K562 (cell line): ENCODE data around the gene FBLN2. TPM values are rescaled to one million over a fixed set of nuclear protein-coding genes. Genes with fewer than 3 reads are reported as not detected.

Experiments
- ATAC-seq: fragments of 200-7000 bp; cut with Tn5 transposase; 3 replicates; pipeline ENCODE4 v1.9.1; 2020; ENCODE audit warnings: moderate library complexity
- BruUV-seq: library from RNA; stranded (reverse); fragments of 400-500 nt; replicated peaks from 2 replicates; lab custom pipeline; 2021; lab: Mats Ljungman, UMichigan
- CTCF ChIA-PET: fragments of 300-600 bp; formaldehyde crosslinking; extraction: SDS; loops from one replicate; lab custom pipeline; 2021; ENCODE audit warnings: low intra/inter-chr PET ratio; lab: Yijun Ruan, JAX
- POLR2A ChIA-PET: fragments of 300-600, 350-650 bp; sonication (Branson Sonifier 250); formaldehyde crosslinking; extraction: SDS; loops from one replicate; lab custom pipeline; 2021; ENCODE audit warnings: antibody characterized with exemption, inconsistent platforms; lab: Yijun Ruan, JAX
- DNase-seq, 4 experiments: peaks; one replicate each; pipeline versions ENCODE4 v3.0.0 to v3.0.0-alpha.2; 2011 to 2018; ENCODE audit warnings: low spot score in 3 of 4, mixed read lengths in 3 of 4; ENCODE audit errors: extremely low read depth in 1 of 4
- FAIRE-seq: peaks from 2 replicates; lab custom pipeline; 2011; peaks lifted over from hg19 to GRCh38; lab: Jason Lieb, UNC
- H2AFZ ChIP-seq: 2 replicates; pipeline ENCODE4 v1.6.0; 2011; ENCODE audit warnings: low read depth, low read length, control low read depth, inconsistent platforms
- H3K27ac ChIP-seq: fragments of 200-600 bp; 3 replicates; pipeline ENCODE4 v1.8.0; 2011; ENCODE audit warnings: low read depth, mild to moderate bottlenecking, control low read depth, inconsistent platforms, low read length, moderate library complexity, mixed read lengths; ENCODE audit errors: extremely low read depth
- H3K27me3 ChIP-seq, 2 experiments: fragments of 300-600 bp in 1 of 2; 2 replicates in 1 of 2; 3 replicates in 1 of 2; pipeline versions ENCODE4 v1.6.0 to v1.8.0; 2011; ENCODE audit warnings: inconsistent platforms in 2 of 2, low read length in 2 of 2, mild to moderate bottlenecking in 1 of 2, mixed read lengths in 1 of 2, moderate library complexity in 1 of 2; ENCODE audit not compliant: control insufficient read depth in 2 of 2, insufficient read depth in 2 of 2
- H3K36me3 ChIP-seq: fragments of 300-600 bp; 3 replicates; pipeline ENCODE4 v1.8.0; 2011; ENCODE audit warnings: mild to moderate bottlenecking, low read length, inconsistent platforms; ENCODE audit not compliant: control insufficient read depth, insufficient read depth
- H3K4me1 ChIP-seq, 2 experiments: fragments of 200-600 bp in 1 of 2; replicated peaks in 1 of 2; 2 replicates in 1 of 2; 3 replicates in 1 of 2; pipeline versions ENCODE4 v1.5.1 to v1.8.0; 2011; ENCODE audit warnings: inconsistent platforms in 2 of 2, low read length in 2 of 2, mild to moderate bottlenecking in 1 of 2, mixed read lengths in 1 of 2, moderate library complexity in 1 of 2; ENCODE audit not compliant: control insufficient read depth in 2 of 2, insufficient read depth in 2 of 2
- H3K4me2 ChIP-seq: 2 replicates; pipeline ENCODE4 v1.6.1; 2011; ENCODE audit warnings: low read length, control low read depth, inconsistent platforms, mixed read lengths; ENCODE audit not compliant: insufficient read depth
- H3K4me3 ChIP-seq: fragments of 200-600 bp; sonication (generic), shearing (Covaris generic); 2 replicates; pipeline ENCODE4 v1.5.1; 2016; ENCODE audit warnings: control low read depth, inconsistent platforms
- H3K79me2 ChIP-seq: fragments of 200-600 bp; 3 replicates; pipeline ENCODE4 v1.8.0; 2011; ENCODE audit warnings: low read length, inconsistent platforms; ENCODE audit not compliant: control insufficient read depth, insufficient read depth
- H3K9ac ChIP-seq, 2 experiments: 2 replicates each; pipeline versions ENCODE4 v1.6.0 to v1.6.1; 2011; ENCODE audit warnings: low read depth in 2 of 2, low read length in 2 of 2, control low read depth in 1 of 2, inconsistent platforms in 1 of 2, mild to moderate bottlenecking in 1 of 2, mixed read lengths in 1 of 2; ENCODE audit not compliant: insufficient read depth in 1 of 2
- H3K9me1 ChIP-seq: one replicate; pipeline ENCODE4 v1.6.0; 2011; ENCODE audit warnings: inconsistent platforms, mild to moderate bottlenecking, low read length, moderate library complexity; ENCODE audit not compliant: control insufficient read depth, insufficient read depth
- H3K9me3 ChIP-seq: replicated peaks from 2 replicates; pipeline ENCODE4 v1.5.1; 2011; ENCODE audit warnings: low read depth, low read length, inconsistent platforms; ENCODE audit not compliant: control insufficient read depth, insufficient read depth
- H4K20me1 ChIP-seq: replicated peaks from 2 replicates; pipeline ENCODE4 v1.6.1; 2011; ENCODE audit warnings: low read length, inconsistent platforms, mixed read lengths; ENCODE audit not compliant: control insufficient read depth, insufficient read depth
- EHMT2 ChIP-seq: fragments of 450-650 bp; IDR thresholded peaks from 2 replicates; pipeline ENCODE4 v1.6.1; 2018; ENCODE audit warnings: antibody characterized with exemption
- ZBED1 ChIP-seq: IDR thresholded peaks from 2 replicates; pipeline ENCODE4 v1.6.1; 2014
- ZKSCAN8 ChIP-seq: fragments of 200-800 bp; sonication (Bioruptor generic); IDR thresholded peaks from 2 replicates; pipeline ENCODE4 v1.6.1; 2016; ENCODE audit warnings: missing genetic modification characterization, missing compliant biosample characterization
- WGBS: fragments of 100-300 bp; shearing (Covaris generic); methylation state at CpG from one replicate; pipeline ENCODE4 v1.1.6; 2016; ENCODE audit warnings: low coverage, mixed read lengths; ENCODE audit not compliant: insufficient coverage; ENCODE audit errors: missing lambda C conversion rate; 5-methylcytosine and 5-hydroxymethylcytosine counted together
- in situ Hi-C: fragments of 300-500 bp; cut with MboI; formaldehyde crosslinking; loops from 4 replicates; pipeline ENCODE4 v1.15.0; 2018; ENCODE audit warnings: inconsistent platforms, mixed read lengths
- intact Hi-C: fragments of 100-400 bp; cut with micrococcal nuclease; formaldehyde crosslinking; loops from 2 replicates; pipeline ENCODE4 v1.14.2; 2022
- polyA plus RNA-seq, 8 experiments: library from polyadenylated mRNA; depleted of rRNA in 4 of 8; stranded (reverse) in 5 of 8; unstranded in 3 of 8; fragments of >200 nt; fragmentation: Nextera tagmentation in 2 of 8; fragmentation: Illumina TruSeq in 1 of 8; extraction: Ambion mirVana in 2 of 8; extraction: Trizol in 1 of 8; gene quantifications; 2 replicates each; pipeline versions ENCODE4 v1.2.1 to v1.2.3, GENCODE V29; 2011 to 2014; ENCODE audit warnings: inconsistent platforms in 1 of 8, missing spikeins in 1 of 8
- total RNA-seq, 7 experiments: library from RNA; depleted of rRNA in 6 of 7; stranded (reverse); fragments of >200 nt in 6 of 7; fragmentation: Illumina TruSeq in 2 of 7; extraction: Trizol in 2 of 7; gene quantifications; 2 replicates each; pipeline versions ENCODE4 v1.2.1 to v1.2.3, GENCODE V29; 2011 to 2021; ENCODE audit warnings: low replicate concordance in 1 of 7
- TF ChIP-seq, protein P1 (sequence below): fragments of 450-650 bp; formaldehyde crosslinking; conservative IDR thresholded peaks from 2 replicates; pipeline ENCODE4 v1.4.0; 2022; ENCODE audit warnings: mild to moderate bottlenecking, missing genetic modification characterization
- TF ChIP-seq, protein P2 (sequence below): fragments of 200-800 bp; sonication (Bioruptor generic); IDR thresholded peaks from 2 replicates; pipeline ENCODE4 v1.6.1; 2017; ENCODE audit warnings: missing genetic modification characterization, missing compliant biosample characterization

FBLN2 gene
- total and polyA plus RNA-seq, 9 of the 15 experiments (the other 6 are each of a cell fraction or from before 2014, with no cell fraction given), result 0.03 to 0.10 (median 0.04) TPM; not detected in 6

DNA sequence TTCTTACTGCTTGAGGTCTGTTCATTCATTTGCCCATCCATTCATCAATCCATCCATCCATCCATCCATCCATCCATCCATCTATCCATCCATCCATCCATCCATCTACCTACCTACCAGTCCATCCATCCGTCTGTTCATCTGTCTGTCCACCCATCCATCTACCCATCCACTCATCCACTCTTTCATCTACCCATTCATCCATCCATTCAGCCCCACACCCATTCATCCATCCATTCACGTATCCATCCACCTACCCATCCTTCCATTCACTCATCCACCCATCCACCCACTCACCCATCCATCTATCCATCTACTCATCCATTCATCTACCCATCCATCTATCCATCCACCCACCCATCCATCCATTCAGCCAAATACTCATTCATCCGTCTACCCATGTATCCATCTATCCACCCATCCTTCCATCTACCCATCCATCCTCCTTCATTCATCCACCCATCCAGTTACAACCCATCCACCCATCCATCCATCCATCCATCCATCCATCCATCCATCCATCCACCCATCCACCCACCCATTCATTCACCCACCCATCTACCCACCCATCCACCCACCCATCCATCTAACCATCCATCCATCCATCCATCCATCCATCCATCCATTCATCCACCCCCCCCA lies 68.3 kb downstream of the FBLN2 start (continued):
- TF ChIP-seq, protein P1, sequence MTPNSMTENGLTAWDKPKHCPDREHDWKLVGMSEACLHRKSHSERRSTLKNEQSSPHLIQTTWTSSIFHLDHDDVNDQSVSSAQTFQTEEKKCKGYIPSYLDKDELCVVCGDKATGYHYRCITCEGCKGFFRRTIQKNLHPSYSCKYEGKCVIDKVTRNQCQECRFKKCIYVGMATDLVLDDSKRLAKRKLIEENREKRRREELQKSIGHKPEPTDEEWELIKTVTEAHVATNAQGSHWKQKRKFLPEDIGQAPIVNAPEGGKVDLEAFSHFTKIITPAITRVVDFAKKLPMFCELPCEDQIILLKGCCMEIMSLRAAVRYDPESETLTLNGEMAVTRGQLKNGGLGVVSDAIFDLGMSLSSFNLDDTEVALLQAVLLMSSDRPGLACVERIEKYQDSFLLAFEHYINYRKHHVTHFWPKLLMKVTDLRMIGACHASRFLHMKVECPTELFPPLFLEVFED (CRISPR knock-in tag), result 0 out of 2 replicates have a peak, but pooled peaks have one; percentile 32
- TF ChIP-seq EHMT2, result peak; percentile 60; the same call in 1 of the 2 replicates
- TF ChIP-seq ZKSCAN8 (CRISPR knock-in tag), result no peak

DNA sequence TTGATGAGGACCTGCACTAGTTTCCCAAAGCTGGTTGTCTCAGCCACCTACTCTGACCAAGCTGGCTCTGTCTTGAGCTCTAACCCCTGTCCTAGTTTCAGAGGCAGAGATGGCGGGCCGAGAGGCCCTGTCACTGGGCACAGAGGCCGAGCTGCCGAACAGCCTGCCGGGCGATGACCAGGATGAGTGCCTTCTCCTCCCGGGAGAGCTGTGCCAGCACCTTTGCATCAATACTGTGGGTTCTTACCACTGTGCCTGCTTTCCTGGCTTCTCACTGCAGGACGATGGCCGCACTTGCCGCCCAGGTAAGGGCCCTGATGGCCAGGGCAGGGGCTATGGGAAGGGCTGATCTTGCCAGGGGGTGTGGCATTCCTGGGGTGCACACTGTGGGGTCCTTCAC lies 69.1 kb downstream of the FBLN2 start:
- Histone ChIP-seq H3K9me3 (no peaks in the 10 kb centered on the region), H3K4me1 (peaks cover 3 to 13% of the 10 kb centered on the region in 2 experiments; a peak in 4 of 5 replicates), H3K36me3 (no peaks in the 10 kb centered on the region), H2AFZ (no peak overlapping the region), H3K27ac (no peak overlapping the region), H3K27me3 (peaks cover 34 to 64% of the 10 kb centered on the region in 2 experiments), H3K4me3 (no peak overlapping the region), H3K4me2 (no peak overlapping the region), H3K9me1 (peaks cover 7% of the 10 kb centered on the region), H3K79me2 (no peaks in the 10 kb centered on the region), H3K9ac (peak overlapping the region in 1 of 2 experiments; percentile 20; a peak in 1 of 4 replicates), H4K20me1 (peaks cover 11% of the 10 kb centered on the region; the same call in 1 of the 2 replicates)
- ChIA-PET POLR2A (interaction anchor here (0.9 kb wide), 1 partner anchor 521 kb away, joined by 3 read pairs; no protein-coding TSS in a partner anchor), CTCF (no interaction called here)
- FAIRE-seq, result no peak
- DNase-seq, result no peak
- TF ChIP-seq ZBED1, result no peak
- TF ChIP-seq, protein P2, sequence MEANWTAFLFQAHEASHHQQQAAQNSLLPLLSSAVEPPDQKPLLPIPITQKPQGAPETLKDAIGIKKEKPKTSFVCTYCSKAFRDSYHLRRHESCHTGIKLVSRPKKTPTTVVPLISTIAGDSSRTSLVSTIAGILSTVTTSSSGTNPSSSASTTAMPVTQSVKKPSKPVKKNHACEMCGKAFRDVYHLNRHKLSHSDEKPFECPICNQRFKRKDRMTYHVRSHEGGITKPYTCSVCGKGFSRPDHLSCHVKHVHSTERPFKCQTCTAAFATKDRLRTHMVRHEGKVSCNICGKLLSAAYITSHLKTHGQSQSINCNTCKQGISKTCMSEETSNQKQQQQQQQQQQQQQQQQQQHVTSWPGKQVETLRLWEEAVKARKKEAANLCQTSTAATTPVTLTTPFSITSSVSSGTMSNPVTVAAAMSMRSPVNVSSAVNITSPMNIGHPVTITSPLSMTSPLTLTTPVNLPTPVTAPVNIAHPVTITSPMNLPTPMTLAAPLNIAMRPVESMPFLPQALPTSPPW (CRISPR knock-in tag), result no peak
- TF ChIP-seq ZKSCAN8 (CRISPR knock-in tag), result no peak
- ATAC-seq, result no peak
- in situ Hi-C loops, result no loop called here
- WGBS, result 2% methylated on average over 10 of the region's 10 CpGs
- intact Hi-C loops, result no loop called here
- BruUV-seq, result no TSS peak
